Pancreas (tissue), 10 donors: ENCODE data around the gene VPS37D. TPM values are rescaled to one million over a fixed set of nuclear protein-coding genes. Genes with fewer than 3 reads are reported as not detected.
"Not testable (repeated sequence)": the region's sequence is repeated elsewhere in the genome, so short reads cannot be mapped to it uniquely, and the experiment has no call there.

ENCODE experiments used
- ATAC-seq, 4 donors: fragments of 200-7000 bp; cut with Tn5 transposase; one replicate each; pipeline versions ENCODE4 v1.8.0 to v1.9.1; 2020; ENCODE audit warnings: mild to moderate bottlenecking in 4 of 4, moderate library complexity in 4 of 4
- DNase-seq, 6 donors: peaks; one replicate each; pipeline ENCODE4 v3.0.0-alpha.2; 2020
- FAIRE-seq: peaks from 2 replicates; lab custom pipeline; 2012; peaks lifted over from hg19 to GRCh38; lab: Jason Lieb, UNC
- H3K27ac ChIP-seq, 4 donors: fragments of 200-600 bp; sonication (generic); 1 replicate in 3 of 4; 2 replicates in 1 of 4; pipeline versions ENCODE4 v1.5.0 to v1.8.0; 2020
- H3K27me3 ChIP-seq, 4 donors: fragments of 200-600 bp; one replicate each; pipeline ENCODE4 v1.8.0; 2021
- H3K36me3 ChIP-seq, 3 donors: fragments of 200-600 bp; sonication (generic) in 1 of 3; one replicate each; pipeline versions ENCODE4 v1.5.0 to v1.8.0; 2020 to 2021
- H3K4me1 ChIP-seq, 3 donors: fragments of 200-600 bp; one replicate each; pipeline ENCODE4 v1.8.0; 2021
- H3K4me3 ChIP-seq, 4 donors: fragments of 200-600 bp; sonication (generic) in 2 of 4; one replicate each; pipeline versions ENCODE4 v1.5.0 to v1.8.0; 2020 to 2021
- H3K9me3 ChIP-seq, 4 donors: fragments of 200-600 bp; one replicate each; pipeline ENCODE4 v1.8.0; 2021
- WGBS, 2 donors: extraction: QIAGEN DNeasy Blood & Tissue Kit; methylation state at CpG; one replicate each; pipeline ENCODE4 v1.1.7; 2013; 5-methylcytosine and 5-hydroxymethylcytosine counted together
- intact Hi-C, 3 donors: fragments of 100-400 bp; cut with DNase I; formaldehyde crosslinking; loops; one replicate each; pipeline versions ENCODE4 v1.11.1 to v1.14.2; 2022
- polyA plus RNA-seq, 2 donors: library from polyadenylated mRNA; stranded (reverse); fragments of 200-250 nt; gene quantifications; one replicate each; pipeline ENCODE4 v1.2.3, GENCODE V29; 2013
- total RNA-seq, 6 donors: library from RNA; stranded (reverse); fragmentation: NEBNext Ultra II Directional in 4 of 6; extraction: Animal tissue kit (Norgen Biotek cat#: 25700) in 4 of 6; gene quantifications; one replicate each; pipeline versions ENCODE4 v1.2.1 to v1.2.4, GENCODE V29; 2021 to 2023
- TF ChIP-seq, protein P1 (sequence below), 4 donors: fragments of 200-600 bp; sonication (generic) in 3 of 4; IDR thresholded peaks; one replicate each; pipeline versions ENCODE4 v1.5.0 to v1.8.0; 2021; ENCODE audit warnings: antibody characterized with exemption in 4 of 4
- donor health status: healthy with polysubstance abuse.
- donor health status: DM: no; HTN: no; CAD: no; lungs with moderate emphysema.
- donor health status: DM: no; HTN: no; CAD: no.
- donor health status: control.
- donor health status: control.
- donor health status: Bipolar disorder and iron deficiency.
- donor health status: DM: yes; HTN: yes; CAD: no.
- donor health status: DM: no; HTN: no; CAD: no.
- donor health status: DM: no; HTN: no; CAD: no.
- donor health status: DM: yes; HTN: yes; CAD: no.

Gene VPS37D
- total and polyA plus RNA-seq, 8 donors: 2.6 to 8.2 (median 3.2) TPM

DNA sequence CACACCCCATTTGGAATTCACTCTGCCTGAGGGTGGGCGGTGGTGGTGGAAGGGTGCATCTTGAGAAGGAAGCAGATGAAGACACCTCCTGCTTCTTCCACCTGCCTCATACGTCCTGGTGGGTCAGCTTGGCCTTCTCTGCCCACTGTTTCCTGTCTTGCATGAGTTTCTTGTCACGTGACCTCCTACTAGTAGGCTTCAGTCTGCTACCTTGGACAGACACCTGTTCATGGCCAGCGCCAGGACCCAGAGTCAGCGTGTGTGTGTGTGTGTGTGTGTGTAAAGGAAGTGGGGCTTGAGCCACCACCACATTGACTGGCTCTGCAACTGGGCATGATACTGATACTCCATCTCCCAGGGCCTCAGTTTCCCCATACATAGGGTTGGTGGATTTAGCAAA, 17.1 kb upstream of the VPS37D start:
- no peak overlapping the region for H3K4me3 ChIP-seq
- H3K27ac ChIP-seq: no peak overlapping the region
- H3K4me1 ChIP-seq: no peaks in the 10 kb centered on the region
- WGBS, 2 donors: 62 to 64% methylated on average over 5 of the region's 5 CpGs
- ATAC-seq (no peak), FAIRE-seq (no peak), DNase-seq (no peak)
- no peaks in the 10 kb centered on the region for H3K9me3 ChIP-seq
- no peaks in the 10 kb centered on the region for H3K27me3 ChIP-seq
- H3K36me3 ChIP-seq: no peaks in the 10 kb centered on the region
- intact Hi-C loops: no loop called here
- TF ChIP-seq, protein P1, sequence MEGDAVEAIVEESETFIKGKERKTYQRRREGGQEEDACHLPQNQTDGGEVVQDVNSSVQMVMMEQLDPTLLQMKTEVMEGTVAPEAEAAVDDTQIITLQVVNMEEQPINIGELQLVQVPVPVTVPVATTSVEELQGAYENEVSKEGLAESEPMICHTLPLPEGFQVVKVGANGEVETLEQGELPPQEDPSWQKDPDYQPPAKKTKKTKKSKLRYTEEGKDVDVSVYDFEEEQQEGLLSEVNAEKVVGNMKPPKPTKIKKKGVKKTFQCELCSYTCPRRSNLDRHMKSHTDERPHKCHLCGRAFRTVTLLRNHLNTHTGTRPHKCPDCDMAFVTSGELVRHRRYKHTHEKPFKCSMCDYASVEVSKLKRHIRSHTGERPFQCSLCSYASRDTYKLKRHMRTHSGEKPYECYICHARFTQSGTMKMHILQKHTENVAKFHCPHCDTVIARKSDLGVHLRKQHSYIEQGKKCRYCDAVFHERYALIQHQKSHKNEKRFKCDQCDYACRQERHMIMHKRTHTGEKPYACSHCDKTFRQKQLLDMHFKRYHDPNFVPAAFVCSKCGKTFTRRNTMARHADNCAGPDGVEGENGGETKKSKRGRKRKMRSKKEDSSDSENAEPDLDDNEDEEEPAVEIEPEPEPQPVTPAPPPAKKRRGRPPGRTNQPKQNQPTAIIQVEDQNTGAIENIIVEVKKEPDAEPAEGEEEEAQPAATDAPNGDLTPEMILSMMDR (IDR thresholded peaks at IDR 0.05): no peak

DNA sequence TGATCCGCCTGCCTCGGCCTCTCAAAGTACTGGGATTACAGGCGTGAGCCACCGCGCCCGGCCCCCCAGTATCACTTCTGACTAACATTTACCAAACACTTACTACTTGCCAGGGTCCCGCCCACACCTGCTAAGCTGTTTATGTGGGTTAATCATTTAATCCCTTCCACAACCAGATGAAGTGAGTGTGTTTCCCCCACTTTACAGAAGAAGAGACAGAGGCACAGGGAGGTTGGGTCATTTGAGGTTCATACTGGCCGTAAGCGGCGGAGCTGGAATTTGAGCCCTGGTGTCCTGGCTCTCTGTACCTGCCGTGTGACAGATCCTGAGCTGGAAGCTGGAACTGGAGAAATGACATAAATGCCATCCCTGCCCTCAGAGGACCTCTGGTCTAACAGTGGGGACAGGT, 15.1 kb upstream of the VPS37D start:
- intact Hi-C loops: no loop called here
- ATAC-seq: peak in 2 of 4 donors; percentile 29 to 58

DNA sequence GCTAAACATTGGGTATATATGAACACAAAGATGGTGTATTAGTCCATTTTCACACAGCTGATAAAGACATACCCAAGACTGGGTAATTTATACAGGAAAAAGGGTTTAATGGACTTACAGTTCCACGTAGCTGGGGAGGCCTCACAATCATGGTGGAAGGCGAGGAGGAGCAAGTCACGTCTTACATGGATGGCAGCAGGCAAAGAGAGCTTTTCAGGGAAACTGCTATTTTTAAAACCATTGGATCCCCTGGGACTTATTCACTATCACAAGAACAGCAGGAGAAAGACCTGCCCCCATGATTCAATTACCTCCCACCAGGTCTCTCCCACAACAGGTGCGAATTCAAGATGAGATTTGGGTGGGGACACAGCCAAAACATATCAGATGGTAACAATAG, 12.3 kb upstream of the VPS37D start:
- WGBS, 2 donors: 75 to 84% methylated on average over 4 of the region's 4 CpGs
- H3K27me3 ChIP-seq, H3K9me3 ChIP-seq, H3K27ac ChIP-seq, H3K36me3 ChIP-seq, intact Hi-C loops, ATAC-seq, H3K4me3 ChIP-seq, H3K4me1 ChIP-seq, DNase-seq, FAIRE-seq: not testable (repeated sequence)

More for the DNA sequence above, 15.1 kb upstream of the VPS37D start:
- TF ChIP-seq, protein P1 (IDR thresholded peaks at IDR 0.05): no peak
- H3K4me1 ChIP-seq: no peaks in the 10 kb centered on the region
- no peaks in the 10 kb centered on the region for H3K27me3 ChIP-seq
- DNase-seq (no peak), FAIRE-seq (no peak)
- H3K27ac ChIP-seq: no peak overlapping the region
- no peaks in the 10 kb centered on the region for H3K36me3 ChIP-seq
- H3K9me3 ChIP-seq: no peaks in the 10 kb centered on the region
- no peak overlapping the region for H3K4me3 ChIP-seq
- WGBS, 2 donors: 54 to 62% methylated on average over 9 to 11 of the region's 11 CpGs

DNA sequence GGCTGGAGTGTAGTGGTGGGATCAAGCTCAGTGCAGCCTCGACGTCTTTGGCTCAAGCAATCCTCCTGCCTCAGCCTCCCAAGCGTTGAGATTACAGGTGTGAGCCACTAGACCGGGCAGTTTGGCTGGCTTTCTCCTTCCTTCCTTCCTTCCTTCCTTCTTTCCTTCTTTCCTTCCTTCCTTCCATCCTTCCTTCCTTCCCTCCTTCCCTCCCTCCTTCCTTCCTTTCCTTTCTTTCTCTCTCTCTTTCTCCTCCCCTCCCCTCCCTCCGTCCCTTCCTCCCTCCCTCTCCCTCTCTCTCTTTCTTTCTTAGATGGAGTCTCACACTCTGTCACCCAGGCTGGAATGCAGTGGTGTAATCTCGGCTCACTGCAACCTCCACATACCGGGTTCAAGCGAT, 7.6 kb upstream of the VPS37D start:
- TF ChIP-seq, protein P1 (IDR thresholded peaks at IDR 0.05): no peak
- Histone ChIP-seq H3K27ac (no peak overlapping the region), H3K36me3 (no peaks in the 10 kb centered on the region), H3K27me3 (no peaks in the 10 kb centered on the region), H3K4me3 (no peak overlapping the region), H3K9me3 (no peaks in the 10 kb centered on the region), H3K4me1 (no peaks in the 10 kb centered on the region)
- WGBS, 2 donors: 50 to 63% methylated on average over 8 of the region's 8 CpGs
- no peak for DNase-seq
- FAIRE-seq: no peak
- no peak for ATAC-seq
- intact Hi-C loops: no loop called here

DNA sequence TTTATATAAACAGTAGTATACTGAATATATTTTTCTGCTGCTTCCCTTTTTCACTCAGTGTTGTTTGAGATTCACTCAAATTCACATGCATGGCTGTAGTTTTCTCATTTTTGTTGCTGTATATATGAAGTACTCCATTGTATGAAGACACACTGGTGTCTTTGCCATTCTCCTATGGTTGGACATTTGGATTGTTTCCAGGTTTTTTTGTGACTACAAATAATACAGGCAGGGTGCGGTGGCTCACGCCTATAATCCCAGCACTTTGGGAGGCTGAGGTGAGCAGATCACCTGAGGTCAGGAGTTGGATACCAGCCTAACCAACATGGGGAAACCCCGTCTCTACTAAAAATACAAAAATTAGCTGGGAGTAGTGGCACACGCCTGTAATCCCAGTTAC, 7.0 kb upstream of the VPS37D start:
- intact Hi-C loops, H3K36me3 ChIP-seq, DNase-seq, H3K4me1 ChIP-seq, FAIRE-seq, H3K27ac ChIP-seq, H3K27me3 ChIP-seq, H3K4me3 ChIP-seq, H3K9me3 ChIP-seq, ATAC-seq: not testable (repeated sequence)
- 37 to 57% methylated on average over 4 of the region's 4 CpGs for WGBS, 2 donors

DNA sequence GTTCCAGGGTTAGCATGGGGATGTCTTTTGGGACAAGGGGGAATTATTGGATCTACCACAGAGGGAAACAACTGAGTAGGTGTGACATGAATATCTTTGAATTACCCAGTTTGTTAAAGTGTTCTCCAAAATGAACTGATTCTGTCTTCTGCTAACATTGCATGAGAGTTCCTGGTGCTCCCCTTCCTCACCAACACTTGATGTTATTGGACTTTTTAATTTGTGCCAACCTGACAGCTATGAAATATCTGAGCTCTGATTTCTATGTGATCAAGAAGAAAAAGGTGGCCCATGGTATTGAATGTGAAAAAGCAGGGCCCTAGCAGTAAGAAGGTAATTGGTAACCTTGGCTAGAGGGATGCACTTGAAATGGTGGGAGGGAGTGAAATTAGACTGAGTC, 4.6 kb upstream of the VPS37D start:
- TF ChIP-seq, protein P1 (IDR thresholded peaks at IDR 0.05): no peak

More for the DNA sequence above, 4.6 kb upstream of the VPS37D start:
- Histone ChIP-seq H3K36me3 (no peaks in the 10 kb centered on the region), H3K27ac (no peak overlapping the region), H3K4me1 (no peaks in the 10 kb centered on the region), H3K27me3 (no peaks in the 10 kb centered on the region), H3K9me3 (no peaks in the 10 kb centered on the region), H3K4me3 (no peak overlapping the region)
- intact Hi-C loops: no loop called here
- DNase-seq (no peak), ATAC-seq (no peak), FAIRE-seq (no peak)
